T-helper 2 cell treated with Interferon-gamma antibody and Interleukin-4, amounts not matched to agents 5 μg/mL and 100 μg/mL, for 36 hours (primary cell): ENCODE results near the gene CTSK.
"Not testable (repeated sequence)": the region's sequence is repeated elsewhere in the genome, so short reads cannot be mapped to it uniquely, and the experiment has no call there.

Experiments used
- DNase-seq: peaks from one replicate; pipeline ENCODE4 v3.0.0; 2021; ENCODE audit warnings: low spot score
- H3K27ac Mint-ChIP-seq: one replicate; pipeline ENCODE4 v1.8.0; 2021; ENCODE audit warnings: mild to moderate bottlenecking, mixed read lengths
- H3K27me3 Mint-ChIP-seq: one replicate; pipeline ENCODE4 v1.8.0; 2021; ENCODE audit warnings: low read depth, mixed read lengths
- H3K36me3 Mint-ChIP-seq: one replicate; pipeline ENCODE4 v1.8.0; 2021; ENCODE audit warnings: low read depth, mixed read lengths
- H3K4me1 Mint-ChIP-seq: one replicate; pipeline ENCODE4 v1.8.0; 2021; ENCODE audit warnings: low read depth, mixed read lengths
- H3K4me3 Mint-ChIP-seq: one replicate; pipeline ENCODE4 v1.8.0; 2022; ENCODE audit warnings: mild to moderate bottlenecking, moderate library complexity, mixed read lengths
- H3K9me3 Mint-ChIP-seq: one replicate; pipeline ENCODE4 v1.8.0; 2021; ENCODE audit warnings: mixed read lengths

The CTSK gene

DNA sequence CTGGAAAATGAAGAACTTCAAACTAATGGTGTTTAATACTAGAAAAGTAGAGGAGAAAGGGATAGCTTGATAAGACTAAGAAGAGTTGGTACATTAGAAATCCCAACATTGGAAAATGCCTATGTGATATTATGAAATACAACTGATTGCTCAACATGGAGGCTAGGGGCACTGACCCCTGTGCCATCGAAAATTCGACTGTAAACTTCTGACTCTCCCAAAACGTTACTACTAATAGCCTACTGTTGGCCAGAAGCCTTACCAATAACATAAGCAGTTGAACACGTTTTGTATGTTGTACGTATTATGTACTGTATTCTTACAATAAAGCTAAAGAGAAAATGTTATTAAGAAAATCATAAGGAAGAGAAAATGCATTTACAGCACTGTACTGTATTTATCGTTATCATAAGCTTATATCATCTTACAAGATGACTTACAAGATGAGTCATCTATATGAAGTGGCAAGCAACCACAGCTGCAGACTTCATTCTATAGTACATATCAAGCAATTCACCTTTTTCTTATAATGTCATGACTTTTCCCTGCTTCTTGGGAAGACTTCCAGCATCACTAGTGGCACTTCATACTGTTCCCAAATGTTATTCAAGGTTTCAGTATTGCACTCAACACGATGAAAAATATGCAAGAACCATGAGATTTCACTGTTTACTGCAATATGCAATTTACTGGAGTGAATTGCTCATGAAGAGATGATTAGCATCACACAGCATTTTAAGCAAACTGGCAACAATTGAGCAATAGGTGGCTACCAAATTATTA lies 12.9 kb upstream of the CTSK start:
- no peaks in the 10 kb centered on the region for H3K9me3 Mint-ChIP-seq
- H3K4me1 Mint-ChIP-seq = peaks cover 3% of the 10 kb centered on the region
- H3K27me3 Mint-ChIP-seq = no peaks in the 10 kb centered on the region
- peak; percentile 8 for DNase-seq
- H3K4me3 Mint-ChIP-seq = no peak overlapping the region
- peak overlapping the region; percentile 20 for H3K27ac Mint-ChIP-seq
- H3K36me3 Mint-ChIP-seq = peaks cover 45% of the 10 kb centered on the region

DNA sequence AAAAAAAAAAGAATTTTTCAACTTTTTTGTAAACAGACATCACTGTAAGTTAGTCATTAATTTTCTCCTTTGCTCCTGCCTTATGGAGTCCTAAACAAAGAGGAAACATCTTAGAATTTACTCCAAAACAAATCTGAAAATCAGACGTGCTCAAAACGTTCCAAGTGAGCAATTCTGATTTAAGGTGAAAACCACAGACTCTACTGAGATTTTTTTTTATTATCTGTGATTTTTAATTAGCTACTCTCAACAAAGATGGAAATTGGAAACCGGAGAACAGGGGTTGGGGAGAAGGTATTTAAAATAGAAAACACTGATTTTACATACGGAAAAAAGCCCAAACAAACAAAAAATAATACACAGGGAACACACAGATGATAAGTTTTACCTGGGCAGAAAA lies 7.8 kb upstream of the CTSK start:
- DNase-seq = no peak
- Mint-ChIP-seq H3K9me3 (no peaks in the 10 kb centered on the region), H3K36me3 (peaks cover 35% of the 10 kb centered on the region), H3K27me3 (no peaks in the 10 kb centered on the region), H3K4me3 (no peak overlapping the region), H3K4me1 (no peaks in the 10 kb centered on the region), H3K27ac (no peak overlapping the region)

DNA sequence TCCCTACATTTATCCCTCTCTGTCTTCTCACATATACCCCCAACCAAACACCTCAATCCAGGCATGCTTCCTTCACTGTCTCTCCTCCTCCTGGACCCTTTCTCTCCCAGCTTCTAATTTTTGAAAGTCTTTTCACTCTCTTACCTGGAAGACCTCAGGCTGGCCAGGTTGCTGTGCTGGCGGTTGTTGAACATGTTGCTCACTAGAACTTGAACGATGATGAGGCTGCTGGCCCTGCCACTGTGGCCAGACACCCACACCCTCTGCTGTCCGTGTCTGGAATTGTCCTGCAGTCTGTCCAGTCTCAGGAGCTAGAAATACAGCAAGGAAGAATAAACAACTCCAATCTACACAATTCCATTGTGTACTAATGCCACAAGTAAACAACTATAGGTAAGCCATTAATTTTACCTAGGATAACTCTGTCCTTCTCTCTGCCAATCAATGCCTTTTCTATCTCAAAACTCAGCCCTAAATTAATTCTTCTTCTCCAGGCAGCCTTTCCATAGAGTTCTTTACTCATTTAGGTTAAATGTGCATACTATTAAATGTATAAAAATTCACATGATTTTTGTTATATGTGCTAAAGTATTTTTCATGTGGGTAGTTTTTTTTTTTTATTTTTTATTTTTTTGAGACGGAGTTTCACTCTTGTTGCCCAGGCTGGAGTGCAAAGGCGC lies 5.1 kb upstream of the CTSK start:
- DNase-seq = no peak

DNA sequence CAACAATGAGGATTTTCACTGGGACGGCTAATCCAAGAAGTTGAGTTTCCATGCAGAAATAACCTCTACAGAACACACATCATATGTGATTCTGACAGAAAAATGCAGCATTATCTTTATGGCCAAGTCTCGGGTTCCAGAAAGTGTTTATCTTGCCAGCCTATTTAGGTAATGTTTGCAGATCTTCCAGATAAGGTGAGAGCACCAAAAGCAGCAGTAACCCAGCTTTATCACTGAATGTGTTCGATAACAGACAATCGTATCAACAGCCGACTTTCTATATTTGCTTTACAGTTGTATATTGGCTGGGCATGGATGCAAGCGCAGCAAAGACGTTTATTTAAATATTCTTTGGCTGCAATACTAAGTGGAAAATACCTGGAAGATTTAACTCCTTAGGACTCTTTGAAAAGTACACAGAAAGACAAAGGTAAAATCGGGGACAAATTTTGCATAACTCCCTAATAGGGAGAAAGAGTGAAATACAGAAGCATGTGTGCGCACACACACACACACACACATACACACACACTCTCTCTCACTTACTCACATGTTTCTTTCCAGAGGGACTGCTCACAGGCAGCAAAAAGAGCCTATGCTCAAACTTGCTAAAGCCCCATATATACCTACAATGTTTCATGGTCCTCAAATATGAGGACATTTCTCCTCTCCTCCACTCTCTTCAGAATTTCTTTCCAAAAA lies 3.0 kb upstream of the CTSK start:
- Mint-ChIP-seq H3K36me3 (peaks cover 9% of the 10 kb centered on the region), H3K27ac (no peak overlapping the region), H3K4me3 (no peak overlapping the region), H3K4me1 (peaks cover 14% of the 10 kb centered on the region), H3K27me3 (no peaks in the 10 kb centered on the region), H3K9me3 (no peaks in the 10 kb centered on the region)
- no peak for DNase-seq

More for the DNA sequence above, 5.1 kb upstream of the CTSK start:
- Mint-ChIP-seq H3K4me3 (no peak overlapping the region), H3K27ac (no peak overlapping the region), H3K27me3 (no peaks in the 10 kb centered on the region), H3K9me3 (no peaks in the 10 kb centered on the region), H3K4me1 (peaks cover 1% of the 10 kb centered on the region), H3K36me3 (peaks cover 25% of the 10 kb centered on the region)

DNA sequence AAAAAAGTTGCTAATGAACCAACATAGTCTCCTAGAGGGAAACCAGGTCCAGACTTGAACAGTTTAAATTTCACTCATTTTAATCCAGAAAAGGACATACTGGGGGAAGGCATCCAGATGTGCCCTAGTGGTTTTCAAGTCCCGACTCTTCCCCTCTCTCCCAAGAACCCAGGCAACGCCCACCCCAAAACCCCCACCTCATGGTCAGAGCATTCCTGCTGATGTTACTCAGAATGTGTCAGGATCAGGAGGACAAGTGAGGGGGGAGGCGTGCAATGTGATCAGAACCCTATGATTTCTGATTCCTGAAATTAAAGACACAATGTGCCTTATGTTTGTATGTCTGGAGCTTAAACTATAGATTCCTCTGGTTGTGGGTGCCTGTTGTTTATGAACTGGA lies 1.6 kb upstream of the CTSK start:
- Mint-ChIP-seq H3K36me3 (peaks cover 6% of the 10 kb centered on the region), H3K4me3 (no peak overlapping the region), H3K9me3 (no peaks in the 10 kb centered on the region), H3K27ac (no peak overlapping the region), H3K4me1 (peaks cover 14% of the 10 kb centered on the region), H3K27me3 (no peaks in the 10 kb centered on the region)
- no peak for DNase-seq

DNA sequence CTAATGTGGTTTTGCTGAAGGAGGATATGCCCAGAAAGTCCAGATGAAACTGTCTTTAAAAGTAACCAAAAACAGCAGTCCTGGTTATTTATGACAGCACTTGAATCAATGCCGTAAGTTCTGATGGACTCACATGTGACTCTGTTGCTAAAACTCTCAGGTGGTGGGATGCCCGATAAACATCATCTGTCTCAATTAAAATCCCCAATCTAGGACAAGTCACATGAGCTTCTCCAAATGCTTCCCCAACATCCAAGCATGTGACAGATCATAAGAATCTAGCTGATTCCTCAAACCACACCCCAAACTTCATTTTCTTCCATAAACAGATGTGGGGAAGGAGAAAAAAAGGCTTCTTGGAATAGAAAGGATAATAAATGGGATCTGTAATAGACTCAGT lies 786 bp upstream of the CTSK start:
- peaks cover 14% of the 10 kb centered on the region for H3K4me1 Mint-ChIP-seq

DNA sequence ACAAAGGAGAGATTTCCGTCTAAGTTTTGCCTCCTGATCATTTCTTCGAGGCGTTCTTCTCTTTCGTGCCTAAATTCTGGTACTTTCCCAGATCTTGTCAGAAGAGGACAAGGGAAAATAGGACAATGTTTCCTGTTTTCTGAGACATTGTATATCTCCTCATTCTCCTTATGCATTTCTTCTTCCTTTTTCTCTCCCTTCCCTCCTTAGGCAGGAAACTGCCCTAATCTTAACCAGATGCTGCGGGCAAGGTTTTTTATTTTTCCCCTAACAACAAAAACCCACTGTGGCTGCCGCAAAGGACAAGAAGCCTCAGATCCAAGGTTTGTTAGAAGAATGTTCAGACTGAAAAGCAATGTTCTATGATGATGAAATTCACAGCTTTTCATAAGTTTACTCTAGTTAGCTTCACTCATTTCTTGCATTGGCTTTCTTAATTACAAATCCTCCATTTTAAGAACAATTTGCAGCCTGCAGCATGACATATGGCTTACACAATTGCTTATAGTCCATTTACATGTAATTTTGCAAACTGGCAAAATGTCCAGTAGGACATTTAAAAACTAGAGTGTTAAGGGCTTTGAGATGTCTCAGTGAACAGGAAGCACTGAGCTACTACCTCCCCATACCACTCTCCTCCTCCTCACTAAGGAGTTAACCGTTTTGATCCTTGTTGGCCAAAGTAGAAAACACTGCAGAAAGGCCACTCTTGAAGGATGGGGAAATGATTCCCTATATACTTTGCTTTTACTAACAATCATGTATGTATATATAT lies 624 bp downstream of the CTSK start:
- Mint-ChIP-seq H3K27ac (no peak overlapping the region), H3K9me3 (no peaks in the 10 kb centered on the region), H3K4me1 (peaks cover 14% of the 10 kb centered on the region), H3K36me3 (peaks cover 5% of the 10 kb centered on the region), H3K4me3 (peak overlapping the region; percentile 18), H3K27me3 (no peaks in the 10 kb centered on the region)
- DNase-seq = no peak

More for the DNA sequence above, 786 bp upstream of the CTSK start:
- H3K4me3 Mint-ChIP-seq = no peak overlapping the region
- H3K9me3 Mint-ChIP-seq = no peaks in the 10 kb centered on the region
- H3K36me3 Mint-ChIP-seq = peaks cover 5% of the 10 kb centered on the region
- no peak for DNase-seq
- H3K27me3 Mint-ChIP-seq = no peaks in the 10 kb centered on the region
- H3K27ac Mint-ChIP-seq = no peak overlapping the region

DNA sequence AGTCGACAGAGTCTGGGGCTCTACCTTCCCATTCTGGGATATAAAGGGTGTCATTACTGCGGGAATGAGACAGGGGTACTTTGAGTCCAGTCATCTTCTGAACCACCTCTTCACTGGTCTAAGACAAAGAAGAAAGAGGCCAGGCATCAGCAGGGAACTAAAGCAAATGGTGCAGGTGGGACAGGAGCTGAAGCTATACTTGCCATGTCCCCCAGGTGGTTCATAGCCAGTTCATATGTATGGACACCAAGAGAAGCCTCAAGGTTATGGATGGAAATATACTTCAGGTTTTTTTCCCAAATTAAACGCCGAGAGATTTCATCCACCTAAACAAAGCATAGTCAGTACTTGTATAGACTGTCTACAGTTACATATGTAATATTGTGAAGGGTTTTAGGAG lies 2.2 kb downstream of the CTSK start:
- Mint-ChIP-seq H3K9me3 (no peaks in the 10 kb centered on the region), H3K36me3 (peaks cover 5% of the 10 kb centered on the region), H3K27me3 (no peaks in the 10 kb centered on the region), H3K4me3 (no peak overlapping the region), H3K27ac (no peak overlapping the region), H3K4me1 (peaks cover 14% of the 10 kb centered on the region)
- no peak for DNase-seq

DNA sequence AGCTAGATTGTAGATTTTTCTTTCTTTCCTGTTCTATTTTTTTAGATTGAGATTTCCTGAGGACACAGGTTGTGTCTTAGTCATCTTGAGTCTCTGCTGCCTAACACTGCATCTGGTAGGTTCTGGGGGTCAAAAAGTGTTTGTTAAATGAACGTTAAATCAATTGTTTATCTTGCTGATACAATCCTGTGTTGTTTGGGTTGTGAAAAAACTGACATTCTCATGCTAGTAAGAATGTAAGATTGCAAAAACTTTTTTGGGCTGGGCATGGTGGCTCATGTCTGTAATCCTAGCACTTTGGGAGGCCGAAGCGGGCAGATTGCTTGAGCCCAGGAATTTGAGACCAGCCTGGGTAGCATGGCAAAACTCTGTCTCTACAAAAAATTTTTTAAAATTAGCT lies 3.4 kb downstream of the CTSK start:
- Mint-ChIP-seq H3K36me3 (peaks cover 6% of the 10 kb centered on the region), H3K27ac (no peak overlapping the region), H3K4me3 (no peak overlapping the region), H3K27me3 (no peaks in the 10 kb centered on the region), H3K9me3 (no peaks in the 10 kb centered on the region), H3K4me1 (peaks cover 14% of the 10 kb centered on the region)
- no peak for DNase-seq

DNA sequence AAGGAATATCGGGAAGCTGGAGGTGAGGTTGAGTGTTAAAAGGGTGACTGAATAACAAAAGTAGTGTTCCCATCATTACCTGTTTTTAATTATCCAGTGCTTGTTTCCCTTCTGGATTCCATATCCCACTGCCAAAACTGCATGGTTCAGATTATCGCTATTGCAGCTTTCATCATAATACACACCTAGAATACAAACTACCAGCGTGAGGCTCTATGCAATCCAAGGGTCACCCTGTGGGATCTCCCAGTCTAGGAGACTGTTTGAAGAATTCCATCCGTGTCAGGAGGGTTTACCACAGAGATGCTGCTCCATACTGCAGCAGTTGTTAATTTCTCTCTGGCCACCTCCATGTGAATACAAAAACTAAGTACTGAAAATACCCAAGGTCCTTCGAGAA lies 9.0 kb downstream of the CTSK start:
- no peak overlapping the region for H3K27ac Mint-ChIP-seq
- no peak for DNase-seq
- H3K27me3 Mint-ChIP-seq = no peaks in the 10 kb centered on the region
- H3K4me1 Mint-ChIP-seq = no peaks in the 10 kb centered on the region
- no peaks in the 10 kb centered on the region for H3K9me3 Mint-ChIP-seq
- no peak overlapping the region for H3K4me3 Mint-ChIP-seq
- peaks cover 19% of the 10 kb centered on the region for H3K36me3 Mint-ChIP-seq

DNA sequence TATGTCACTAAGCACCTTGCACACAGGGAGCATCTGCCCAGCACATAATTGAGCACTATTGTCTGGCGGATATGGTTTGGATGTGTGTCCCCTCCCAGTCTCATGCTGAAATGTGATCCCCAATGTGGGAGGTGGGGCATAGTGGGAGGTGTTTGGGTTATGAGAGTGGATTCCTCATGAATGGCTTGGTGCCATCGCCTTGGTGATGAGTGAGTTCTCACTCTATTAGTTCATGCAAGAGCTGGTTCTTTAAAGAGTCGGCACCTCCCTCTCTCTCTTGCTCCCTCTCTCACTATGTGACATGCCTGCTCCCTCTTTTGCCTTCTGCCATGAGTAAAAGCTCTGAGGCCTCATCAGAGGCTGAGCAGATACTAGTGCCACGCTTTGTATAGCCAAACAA lies 9.5 kb downstream of the CTSK start:
- Mint-ChIP-seq H3K4me3 (no peak overlapping the region), H3K27me3 (no peaks in the 10 kb centered on the region), H3K36me3 (peaks cover 19% of the 10 kb centered on the region), H3K27ac (no peak overlapping the region), H3K4me1 (no peaks in the 10 kb centered on the region), H3K9me3 (no peaks in the 10 kb centered on the region)
- DNase-seq = no peak

DNA sequence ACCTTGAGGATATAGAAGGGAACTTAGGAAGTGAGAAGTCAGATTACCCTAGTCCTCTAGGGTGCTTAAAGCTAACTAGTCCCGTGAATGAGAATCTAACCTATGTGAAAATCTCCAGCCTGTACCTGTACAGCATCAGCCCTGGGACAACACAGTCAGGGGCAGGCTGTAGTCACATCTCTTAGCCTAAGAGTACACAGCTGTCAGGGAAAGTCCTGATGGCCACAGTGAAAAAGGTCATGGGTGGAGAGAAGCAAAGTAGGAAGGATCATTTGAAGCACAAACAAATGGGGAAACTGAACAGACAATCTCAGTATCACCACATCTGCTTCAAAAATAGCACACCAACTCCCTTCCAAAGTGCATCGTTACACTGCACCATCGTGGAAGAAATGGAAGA lies 11.7 kb downstream of the CTSK start:
- no peaks in the 10 kb centered on the region for H3K9me3 Mint-ChIP-seq
- H3K27me3 Mint-ChIP-seq = no peaks in the 10 kb centered on the region
- no peak overlapping the region for H3K4me3 Mint-ChIP-seq
- no peaks in the 10 kb centered on the region for H3K4me1 Mint-ChIP-seq
- H3K36me3 Mint-ChIP-seq = peaks cover 19% of the 10 kb centered on the region
- DNase-seq = no peak
- H3K27ac Mint-ChIP-seq = no peak overlapping the region

DNA sequence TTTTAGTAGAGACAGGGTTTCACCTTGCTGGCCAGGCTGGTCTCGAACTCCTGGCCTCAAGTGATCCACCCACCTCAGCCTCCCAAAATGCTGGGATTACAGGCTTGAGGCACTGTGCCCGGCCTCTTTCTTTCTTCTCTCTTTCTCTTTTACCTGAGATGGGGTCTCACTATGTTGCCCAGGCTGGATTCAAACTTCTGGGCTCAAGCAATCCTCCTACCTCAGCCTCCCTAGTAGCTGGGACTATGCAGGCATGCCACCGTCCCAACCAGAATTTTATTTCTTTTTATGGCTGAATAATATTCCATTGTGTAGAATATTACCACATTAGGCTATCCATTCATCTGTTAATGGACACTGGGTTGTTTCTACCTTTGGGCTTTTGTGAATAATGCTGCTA lies 14.3 kb downstream of the CTSK start:
- not testable (repeated sequence) for H3K9me3 Mint-ChIP-seq, H3K27ac Mint-ChIP-seq, H3K4me1 Mint-ChIP-seq, DNase-seq, H3K27me3 Mint-ChIP-seq, H3K4me3 Mint-ChIP-seq
- peaks cover 18% of the 10 kb centered on the region for H3K36me3 Mint-ChIP-seq

DNA sequence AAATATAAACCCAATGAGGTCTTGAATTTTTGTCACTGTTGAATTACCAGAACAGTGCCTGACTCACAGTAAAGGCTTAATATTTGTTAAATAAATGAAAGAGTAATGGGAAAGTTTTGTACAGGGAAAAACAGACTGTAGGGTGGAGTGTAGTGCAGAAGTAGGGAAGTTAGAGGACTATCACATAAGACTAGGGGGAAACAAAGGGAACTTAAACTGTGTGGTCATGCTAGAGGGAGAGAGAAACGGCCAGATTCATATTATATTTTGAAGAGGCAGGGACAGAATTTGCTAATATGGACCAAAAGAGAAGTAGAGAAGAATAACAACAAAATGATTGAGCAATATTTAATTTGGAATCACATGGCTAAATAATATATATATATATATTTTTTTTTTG lies 14.8 kb downstream of the CTSK start:
- Mint-ChIP-seq H3K27ac (no peak overlapping the region), H3K27me3 (peaks cover 3% of the 10 kb centered on the region), H3K4me1 (no peaks in the 10 kb centered on the region), H3K9me3 (no peaks in the 10 kb centered on the region), H3K4me3 (no peak overlapping the region), H3K36me3 (peaks cover 14% of the 10 kb centered on the region)
- no peak for DNase-seq
